Pancreas (tissue), 10 donors: ENCODE results near the gene BIRC2. TPM values are rescaled to one million over a fixed set of nuclear protein-coding genes. Genes with fewer than 3 reads are reported as not detected.
A peak's percentile ranks its signal among the peaks of the same experiment; 100 is the strongest.

ENCODE experiments used
- ATAC-seq, 4 donors: fragments of 200-7000 bp; cut with Tn5 transposase; one replicate each; pipeline versions ENCODE4 v1.8.0 to v1.9.1; 2020; ENCODE audit warnings: mild to moderate bottlenecking in 4 of 4, moderate library complexity in 4 of 4
- DNase-seq, 6 donors: peaks; one replicate each; pipeline ENCODE4 v3.0.0-alpha.2; 2020
- FAIRE-seq: peaks from 2 replicates; lab custom pipeline; 2012; peaks lifted over from hg19 to GRCh38; lab: Jason Lieb, UNC
- H3K27ac ChIP-seq, 4 donors: fragments of 200-600 bp; sonication (generic); 1 replicate in 3 of 4; 2 replicates in 1 of 4; pipeline versions ENCODE4 v1.5.0 to v1.8.0; 2020
- H3K27me3 ChIP-seq, 4 donors: fragments of 200-600 bp; one replicate each; pipeline ENCODE4 v1.8.0; 2021
- H3K36me3 ChIP-seq, 3 donors: fragments of 200-600 bp; sonication (generic) in 1 of 3; one replicate each; pipeline versions ENCODE4 v1.5.0 to v1.8.0; 2020 to 2021
- H3K4me1 ChIP-seq, 3 donors: fragments of 200-600 bp; one replicate each; pipeline ENCODE4 v1.8.0; 2021
- H3K4me3 ChIP-seq, 4 donors: fragments of 200-600 bp; sonication (generic) in 2 of 4; one replicate each; pipeline versions ENCODE4 v1.5.0 to v1.8.0; 2020 to 2021
- H3K9me3 ChIP-seq, 4 donors: fragments of 200-600 bp; one replicate each; pipeline ENCODE4 v1.8.0; 2021
- WGBS, 2 donors: extraction: QIAGEN DNeasy Blood & Tissue Kit; methylation state at CpG; one replicate each; pipeline ENCODE4 v1.1.7; 2013; 5-methylcytosine and 5-hydroxymethylcytosine counted together
- intact Hi-C, 3 donors: fragments of 100-400 bp; cut with DNase I; formaldehyde crosslinking; loops; one replicate each; pipeline versions ENCODE4 v1.11.1 to v1.14.2; 2022
- polyA plus RNA-seq, 2 donors: library from polyadenylated mRNA; stranded (reverse); fragments of 200-250 nt; gene quantifications; one replicate each; pipeline ENCODE4 v1.2.3, GENCODE V29; 2013
- total RNA-seq, 6 donors: library from RNA; stranded (reverse); fragmentation: NEBNext Ultra II Directional in 4 of 6; extraction: Animal tissue kit (Norgen Biotek cat#: 25700) in 4 of 6; gene quantifications; one replicate each; pipeline versions ENCODE4 v1.2.1 to v1.2.4, GENCODE V29; 2021 to 2023
- TF ChIP-seq, protein P1 (sequence below), 4 donors: fragments of 200-600 bp; sonication (generic) in 3 of 4; IDR thresholded peaks; one replicate each; pipeline versions ENCODE4 v1.5.0 to v1.8.0; 2021; ENCODE audit warnings: antibody characterized with exemption in 4 of 4
- donor health status: healthy with polysubstance abuse.
- donor health status: DM: no; HTN: no; CAD: no; lungs with moderate emphysema.
- donor health status: DM: no; HTN: no; CAD: no.
- donor health status: control.
- donor health status: control.
- donor health status: Bipolar disorder and iron deficiency.
- donor health status: DM: yes; HTN: yes; CAD: no.
- donor health status: DM: no; HTN: no; CAD: no.
- donor health status: DM: no; HTN: no; CAD: no.
- donor health status: DM: yes; HTN: yes; CAD: no.

The BIRC2 gene
- total and polyA plus RNA-seq, 8 donors, result 20.2 to 39.1 (median 23.4) TPM

DNA sequence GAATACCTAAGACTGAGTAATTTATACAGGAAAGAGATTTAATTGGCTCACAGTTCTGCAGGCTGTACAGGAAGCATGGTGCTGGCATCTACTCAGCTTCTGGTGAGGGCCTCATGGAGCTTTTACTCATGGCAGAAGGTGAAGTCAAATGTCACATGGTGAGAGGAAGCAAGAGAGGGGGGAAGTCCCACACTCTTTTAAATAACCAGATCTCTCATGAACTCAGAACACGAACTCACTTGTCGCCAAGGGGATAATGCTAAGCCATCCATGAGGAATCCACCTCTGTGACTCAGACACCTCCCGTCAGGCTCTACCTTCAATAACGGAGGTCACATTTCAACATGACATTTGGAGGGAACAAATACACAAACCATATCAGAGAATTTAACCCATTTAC lies 42.2 kb downstream of the BIRC2 start:
- 83 to 84% methylated on average over 4 of the region's 4 CpGs for WGBS, 2 donors
- no peak for DNase-seq
- peaks cover 0 to 20% (median 0%) of the 10 kb centered on the region in 3 donors for H3K36me3 ChIP-seq
- H3K9me3 ChIP-seq, result no peaks in the 10 kb centered on the region
- no peak overlapping the region for H3K4me3 ChIP-seq
- no peak for FAIRE-seq
- H3K27me3 ChIP-seq, result no peaks in the 10 kb centered on the region
- ATAC-seq, result no peak
- no peak overlapping the region for H3K27ac ChIP-seq
- TF ChIP-seq, protein P1, sequence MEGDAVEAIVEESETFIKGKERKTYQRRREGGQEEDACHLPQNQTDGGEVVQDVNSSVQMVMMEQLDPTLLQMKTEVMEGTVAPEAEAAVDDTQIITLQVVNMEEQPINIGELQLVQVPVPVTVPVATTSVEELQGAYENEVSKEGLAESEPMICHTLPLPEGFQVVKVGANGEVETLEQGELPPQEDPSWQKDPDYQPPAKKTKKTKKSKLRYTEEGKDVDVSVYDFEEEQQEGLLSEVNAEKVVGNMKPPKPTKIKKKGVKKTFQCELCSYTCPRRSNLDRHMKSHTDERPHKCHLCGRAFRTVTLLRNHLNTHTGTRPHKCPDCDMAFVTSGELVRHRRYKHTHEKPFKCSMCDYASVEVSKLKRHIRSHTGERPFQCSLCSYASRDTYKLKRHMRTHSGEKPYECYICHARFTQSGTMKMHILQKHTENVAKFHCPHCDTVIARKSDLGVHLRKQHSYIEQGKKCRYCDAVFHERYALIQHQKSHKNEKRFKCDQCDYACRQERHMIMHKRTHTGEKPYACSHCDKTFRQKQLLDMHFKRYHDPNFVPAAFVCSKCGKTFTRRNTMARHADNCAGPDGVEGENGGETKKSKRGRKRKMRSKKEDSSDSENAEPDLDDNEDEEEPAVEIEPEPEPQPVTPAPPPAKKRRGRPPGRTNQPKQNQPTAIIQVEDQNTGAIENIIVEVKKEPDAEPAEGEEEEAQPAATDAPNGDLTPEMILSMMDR (IDR thresholded peaks at IDR 0.05), result no peak
- peaks cover 0 to 4% (median 0%) of the 10 kb centered on the region in 3 donors for H3K4me1 ChIP-seq
- intact Hi-C loops, result no loop called here

DNA sequence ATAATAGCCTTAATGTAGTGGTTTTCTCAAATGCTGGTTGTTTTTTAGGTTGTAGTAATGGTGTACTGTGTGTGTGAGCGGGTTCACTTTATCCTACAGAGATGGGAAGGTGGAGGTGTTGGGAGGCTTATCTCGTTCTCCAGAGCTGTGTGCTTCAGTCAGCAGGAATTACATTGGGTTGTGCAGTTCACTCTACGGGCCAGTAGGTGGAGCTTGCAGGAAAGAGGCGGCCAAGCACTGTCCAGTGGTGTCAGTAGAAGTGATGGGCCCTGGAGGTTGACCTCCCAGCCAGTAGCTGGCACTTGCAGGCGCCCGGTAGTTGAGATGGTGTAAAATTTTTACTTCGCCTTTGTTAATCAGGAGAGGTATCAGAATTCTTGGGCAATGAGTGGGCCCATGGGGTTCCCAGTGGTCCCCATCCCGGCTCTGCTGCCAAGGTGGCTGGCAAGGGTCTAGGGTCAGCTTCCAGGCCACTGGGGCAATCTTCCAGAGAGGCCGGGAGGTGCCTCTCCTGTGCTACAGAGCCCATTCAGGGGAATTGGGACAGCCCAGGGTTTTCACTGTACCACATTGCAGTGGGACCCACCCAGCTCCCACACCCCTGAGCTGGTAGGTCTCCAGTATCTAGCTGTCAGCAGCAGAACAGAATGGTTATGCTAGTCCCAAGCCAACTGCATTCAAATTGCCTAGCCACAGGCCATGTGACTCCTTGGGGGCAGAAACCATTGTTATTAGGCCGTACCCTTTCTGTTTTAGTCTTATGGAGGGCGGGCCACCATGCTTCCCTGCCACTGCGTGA lies 43.9 kb downstream of the BIRC2 start:
- H3K27me3 ChIP-seq, result no peaks in the 10 kb centered on the region
- intact Hi-C loops, result loop anchor here in 1 of 3 donors (10.0 kb wide), 1 partner anchor 94 kb away; no protein-coding TSS in a partner anchor
- TF ChIP-seq, protein P1 (IDR thresholded peaks at IDR 0.05), result peak; percentile 68 to 82 (median 78)
- WGBS, 2 donors, result 59 to 66% methylated on average over 12 of the region's 12 CpGs
- H3K27ac ChIP-seq, result peak overlapping the region in 1 of 4 donors; percentile 5
- no peaks in the 10 kb centered on the region for H3K9me3 ChIP-seq
- DNase-seq (peak; percentile 57 to 77 (median 69)), ATAC-seq (peak; percentile 88 to 98 (median 94)), FAIRE-seq (no peak)
- peaks cover 0 to 22% (median 0%) of the 10 kb centered on the region in 3 donors for H3K36me3 ChIP-seq
- H3K4me1 ChIP-seq, result no peaks in the 10 kb centered on the region
- no peak overlapping the region for H3K4me3 ChIP-seq

DNA sequence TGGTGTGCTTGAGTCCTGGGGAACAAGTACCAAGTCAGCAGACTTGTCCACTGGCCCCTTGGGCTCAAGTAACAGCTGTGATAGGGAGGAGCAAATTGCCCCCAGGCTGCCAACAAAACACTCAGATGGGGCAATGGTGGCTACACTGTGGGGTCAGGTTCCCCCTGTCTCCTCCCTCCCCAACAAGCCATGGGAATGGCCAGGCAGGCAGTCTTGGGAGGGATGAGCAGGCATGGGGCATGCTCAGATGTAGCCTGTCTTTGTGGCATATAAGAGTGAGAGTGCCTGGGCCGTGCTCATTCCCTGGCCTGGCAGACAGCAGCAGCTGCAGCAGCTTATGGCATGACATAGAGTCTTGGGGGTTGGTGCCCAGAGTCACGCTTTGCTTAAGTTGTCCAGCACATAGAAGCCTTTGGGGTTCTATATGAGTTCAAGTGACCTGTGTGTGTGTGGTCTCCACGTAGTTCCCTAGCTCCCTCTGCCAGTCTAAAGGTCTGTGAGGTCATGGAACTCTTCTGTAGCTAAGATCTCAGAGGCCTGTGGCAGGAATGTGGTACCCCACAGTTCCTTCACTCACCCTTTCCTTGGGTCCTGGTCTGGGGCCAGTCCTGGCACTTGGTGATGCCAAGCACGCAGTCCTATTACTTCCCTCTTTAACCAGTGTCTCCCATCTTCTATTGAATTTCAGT lies 44.7 kb downstream of the BIRC2 start:
- Histone ChIP-seq H3K27me3 (no peaks in the 10 kb centered on the region), H3K27ac (no peak overlapping the region), H3K4me1 (no peaks in the 10 kb centered on the region), H3K4me3 (no peak overlapping the region), H3K36me3 (peaks cover 0 to 22% (median 0%) of the 10 kb centered on the region in 3 donors), H3K9me3 (no peaks in the 10 kb centered on the region)
- intact Hi-C loops, result loop anchor here in 1 of 3 donors (10.0 kb wide), 1 partner anchor 93 kb away; no protein-coding TSS in a partner anchor
- DNase-seq (no peak), ATAC-seq (no peak), FAIRE-seq (no peak)
- TF ChIP-seq, protein P1 (IDR thresholded peaks at IDR 0.05), result no peak
- 90 to 99% methylated on average over 4 of the region's 4 CpGs for WGBS, 2 donors

DNA sequence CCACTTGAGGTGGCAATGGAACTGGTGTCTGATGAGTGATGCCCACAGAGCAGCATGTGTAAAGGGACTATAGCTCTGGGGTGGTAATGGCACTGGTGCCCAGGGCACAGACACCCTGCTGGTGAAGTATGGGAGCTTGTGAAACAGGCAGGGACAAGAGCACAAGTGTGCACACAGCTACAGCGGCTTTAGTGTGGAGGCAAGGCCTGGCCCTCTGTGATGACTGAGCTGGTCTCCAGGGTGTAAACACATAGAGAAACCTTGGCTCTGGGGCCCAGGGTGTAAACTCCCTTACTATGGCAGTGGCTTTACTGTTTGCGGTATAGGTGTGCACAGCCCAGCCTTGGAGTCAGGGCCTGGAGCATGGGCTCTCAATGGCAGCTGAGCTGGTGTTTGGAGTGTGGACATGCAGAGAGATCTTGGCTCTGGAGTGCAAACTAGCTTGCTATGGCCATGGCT lies 46.3 kb downstream of the BIRC2 start:
- Histone ChIP-seq H3K9me3 (no peaks in the 10 kb centered on the region), H3K27me3 (no peaks in the 10 kb centered on the region), H3K4me1 (no peaks in the 10 kb centered on the region), H3K4me3 (no peak overlapping the region), H3K27ac (no peak overlapping the region), H3K36me3 (peaks cover 0 to 26% (median 4%) of the 10 kb centered on the region in 3 donors)
- FAIRE-seq (no peak), DNase-seq (no peak), ATAC-seq (peak in 1 of 4 donors; percentile 8)
- intact Hi-C loops, result loop anchor here in 1 of 3 donors (10.0 kb wide), 1 partner anchor 92 kb away; no protein-coding TSS in a partner anchor
- TF ChIP-seq, protein P1 (IDR thresholded peaks at IDR 0.05), result no peak
- 93 to 98% methylated on average over 2 of the region's 2 CpGs for WGBS, 2 donors
